ENCODE measurements around the gene SORL1.

SORL1 gene

GRCh38 chr11:121665206-121665838 is 213.2 kb downstream of the SORL1 start:
- no peak for DNase-seq

GRCh38 chr11:121667836-121668235 is 215.7 kb downstream of the SORL1 start:
- DNase-seq = no peak

- DNase-seq = no peak
These were observed 217.3 kb downstream of the SORL1 start for GRCh38 chr11:121669422-121669821.

GRCh38 chr11:121670266-121670665 is 218.2 kb downstream of the SORL1 start:
- DNase-seq = no peak

- no peak for DNase-seq
These were observed 218.7 kb downstream of the SORL1 start for GRCh38 chr11:121670805-121671282.

- no peak for DNase-seq
These were observed 219.4 kb downstream of the SORL1 start for GRCh38 chr11:121671283-121672168.

GRCh38 chr11:121672630-121673487 is 220.7 kb downstream of the SORL1 start:
- DNase-seq = no peak

GRCh38 chr11:121681550-121682268 is 229.6 kb downstream of the SORL1 start:
- no peak for DNase-seq

Data from NCI-H2107 (cell line).